Neural cell (in vitro differentiated cells): ENCODE results near the gene AFF3. TPM values are rescaled to one million over a fixed set of nuclear protein-coding genes. Genes with fewer than 3 reads are reported as not detected.

Source experiments
- H2AFZ ChIP-seq: fragments of 200-600, 300-800 bp; sonication (generic), shearing (Covaris generic); 2 replicates; pipeline ENCODE4 v1.6.0; 2014; ENCODE audit warnings: low read depth, mild to moderate bottlenecking, antibody characterized with exemption, low read length, moderate library complexity
- H3F3A ChIP-seq: fragments of 200-600 bp; shearing (Covaris generic); 2 replicates; pipeline ENCODE4 v1.6.1; 2016; ENCODE audit warnings: mild to moderate bottlenecking, moderate library complexity, mixed read lengths, antibody characterized with exemption, low read length; ENCODE audit not compliant: insufficient read depth, poor library complexity, severe bottlenecking
- H3K27ac ChIP-seq: fragments of 200-600, 300-800 bp; sonication (generic), shearing (Covaris generic); 2 replicates; pipeline ENCODE4 v1.5.1; 2014; ENCODE audit warnings: mild to moderate bottlenecking, low read length, moderate library complexity
- H3K27me3 ChIP-seq: fragments of 300-800, 200-600 bp; sonication (generic), shearing (Covaris generic); 2 replicates; pipeline ENCODE4 v1.6.0; 2014; ENCODE audit warnings: mild to moderate bottlenecking, low read depth, low read length, moderate library complexity; ENCODE audit not compliant: insufficient read depth
- H3K36me3 ChIP-seq: fragments of 300-800, 200-600 bp; sonication (generic), shearing (Covaris generic); 2 replicates; pipeline ENCODE4 v1.5.1; 2014; ENCODE audit warnings: mild to moderate bottlenecking, antibody characterized with exemption, low read length, moderate library complexity; ENCODE audit not compliant: insufficient read depth
- H3K4me2 ChIP-seq: fragments of 300-800, 200-600 bp; sonication (generic), shearing (Covaris generic); 2 replicates; pipeline ENCODE4 v1.6.0; 2014; ENCODE audit warnings: mild to moderate bottlenecking, low read length
- H3K4me3 ChIP-seq: fragments of 300-800, 200-600 bp; sonication (generic), shearing (Covaris generic); 2 replicates; pipeline ENCODE4 v1.5.1; 2014; ENCODE audit warnings: mild to moderate bottlenecking, low read length, moderate library complexity
- H3K79me2 ChIP-seq: fragments of 200-600 bp; shearing (Covaris generic); replicated peaks from 2 replicates; pipeline ENCODE4 v1.6.0; 2014; ENCODE audit warnings: mild to moderate bottlenecking, low read length, moderate library complexity; ENCODE audit not compliant: insufficient read depth
- H3K9ac ChIP-seq: fragments of 300-800, 200-600 bp; sonication (generic), shearing (Covaris generic); 2 replicates; pipeline ENCODE4 v1.6.1; 2016; ENCODE audit warnings: mild to moderate bottlenecking, low read length, mixed read lengths
- H3K9me2 ChIP-seq: fragments of 200-600 bp; shearing (Covaris generic); 2 replicates; pipeline ENCODE4 v1.6.1; 2016; ENCODE audit warnings: mild to moderate bottlenecking, low read length, mixed read lengths; ENCODE audit not compliant: insufficient read depth
- H3K9me3 ChIP-seq: fragments of 200-600, 300-800 bp; sonication (generic), shearing (Covaris generic); 2 replicates; pipeline ENCODE4 v1.6.1; 2016; ENCODE audit warnings: mild to moderate bottlenecking, mixed run types, low read length, moderate library complexity, mixed read lengths
- H4K20me1 ChIP-seq: fragments of 200-600 bp; shearing (Covaris generic); 2 replicates; pipeline ENCODE4 v1.6.1; 2016; ENCODE audit warnings: mild to moderate bottlenecking, mixed run types; ENCODE audit not compliant: insufficient read depth
- CTCF ChIP-seq: fragments of 450-650 bp; IDR thresholded peaks from 2 replicates; pipeline ENCODE4 v1.5.1; 2014; ENCODE audit warnings: antibody characterized with exemption, mild to moderate bottlenecking, moderate library complexity; ENCODE audit not compliant: poor library complexity, severe bottlenecking
- EP300 ChIP-seq: fragments of 450-650 bp; conservative IDR thresholded peaks from 2 replicates; pipeline ENCODE4 v1.6.1; 2014; ENCODE audit warnings: antibody characterized with exemption, mild to moderate bottlenecking, moderate library complexity; ENCODE audit not compliant: poor library complexity, severe bottlenecking
- EZH2 ChIP-seq: fragments of 200-600, 300-800 bp; shearing (Covaris generic), sonication (generic); IDR thresholded peaks from 2 replicates; pipeline ENCODE4 v1.6.1; 2014; ENCODE audit warnings: antibody characterized with exemption, low read length, borderline replicate concordance, mild to moderate bottlenecking; ENCODE audit not compliant: insufficient read depth, poor library complexity, severe bottlenecking
- MXI1 ChIP-seq: fragments of 450-650 bp; conservative IDR thresholded peaks from 2 replicates; pipeline ENCODE4 v1.6.1; 2014; ENCODE audit warnings: antibody characterized with exemption, mild to moderate bottlenecking; ENCODE audit not compliant: poor library complexity, severe bottlenecking
- POLR2AphosphoS5 ChIP-seq: IDR thresholded peaks from 2 replicates; pipeline ENCODE4 v1.6.1; 2012
- RAD21 ChIP-seq: fragments of 450-650 bp; conservative IDR thresholded peaks from 2 replicates; pipeline ENCODE4 v1.6.1; 2014; ENCODE audit warnings: antibody characterized with exemption, mild to moderate bottlenecking, moderate library complexity
- REST ChIP-seq: IDR thresholded peaks from 2 replicates; pipeline ENCODE4 v1.6.1; 2012; ENCODE audit warnings: borderline replicate concordance
- SMC3 ChIP-seq: fragments of 450-650 bp; conservative IDR thresholded peaks from 2 replicates; pipeline ENCODE4 v1.6.1; 2014; ENCODE audit warnings: antibody characterized with exemption, mild to moderate bottlenecking, moderate library complexity; ENCODE audit not compliant: poor library complexity
- TAF1 ChIP-seq: IDR thresholded peaks from 2 replicates; pipeline ENCODE4 v1.6.1; 2012; ENCODE audit warnings: low read depth
- polyA plus RNA-seq: library from polyadenylated mRNA; depleted of rRNA; stranded (reverse); fragments of >200 nt; gene quantifications from 2 replicates; pipeline ENCODE4 v1.2.3, GENCODE V29; 2014

Gene AFF3
- polyA plus RNA-seq, 1 donor from 2014 or later: 5.1 TPM

DNA sequence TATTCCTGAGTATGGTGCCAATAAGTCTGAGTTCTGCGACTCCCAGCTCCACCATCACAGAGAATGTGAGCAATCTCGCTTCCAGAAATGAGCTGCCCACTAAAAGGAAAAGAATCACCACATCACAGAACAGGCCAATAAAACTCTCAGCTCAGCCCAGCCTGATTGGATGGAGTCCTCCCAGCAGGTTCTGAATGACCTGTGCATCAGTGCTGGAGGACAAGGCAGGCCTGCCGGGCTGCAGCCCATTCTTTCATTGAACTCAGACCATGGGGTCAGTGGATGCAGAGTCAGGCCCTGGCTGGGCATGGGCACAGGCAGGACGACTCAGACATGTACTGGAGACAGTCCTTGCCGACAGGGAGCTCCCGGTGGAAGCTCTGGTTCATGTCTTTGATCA is 519.9 kb downstream of the AFF3 start:
- Histone ChIP-seq H3K27ac (no peak overlapping the region), H2AFZ (no peak overlapping the region), H3K4me2 (no peak overlapping the region), H3K9me2 (no peaks in the 10 kb centered on the region), H3K9ac (no peak overlapping the region), H3K79me2 (no peaks in the 10 kb centered on the region), H3K27me3 (no peaks in the 10 kb centered on the region), H3K4me3 (no peak overlapping the region), H3F3A (no peaks in the 10 kb centered on the region), H3K36me3 (no peaks in the 10 kb centered on the region), H3K9me3 (no peaks in the 10 kb centered on the region), H4K20me1 (no peaks in the 10 kb centered on the region)
- TF ChIP-seq EZH2 (no peak), SMC3 (no peak), TAF1 (no peak), CTCF (no peak), POLR2AphosphoS5 (no peak), REST (no peak), MXI1 (no peak), EP300 (no peak), RAD21 (no peak)

- Histone ChIP-seq H4K20me1 (no peaks in the 10 kb centered on the region), H3K4me2 (no peak overlapping the region), H3K79me2 (no peaks in the 10 kb centered on the region), H3K9me2 (no peaks in the 10 kb centered on the region), H2AFZ (no peak overlapping the region), H3K9me3 (no peaks in the 10 kb centered on the region), H3K27me3 (no peaks in the 10 kb centered on the region), H3K36me3 (no peaks in the 10 kb centered on the region), H3F3A (no peaks in the 10 kb centered on the region), H3K4me3 (no peak overlapping the region), H3K27ac (no peak overlapping the region), H3K9ac (no peak overlapping the region)
- TF ChIP-seq TAF1 (no peak), EP300 (no peak), MXI1 (no peak), EZH2 (no peak), CTCF (no peak), RAD21 (no peak), POLR2AphosphoS5 (no peak)
Measured at GRCh38 chr2:99621774-99622173, 520.6 kb downstream of the AFF3 start.
